ENCODE measurements around the gene ZNF83. TPM values are rescaled to one million over a fixed set of nuclear protein-coding genes. Genes with fewer than 3 reads are reported as not detected.

Gene ZNF83
- total and polyA plus RNA-seq, 2 of the 4 experiments (the other 2 are of a cell fraction) = 32.9 to 36.9 TPM

GRCh38 chr19:52639996-52640395 is 1.8 kb upstream of the ZNF83 start:
- ChIA-PET CTCF (no interaction called here), POLR2A (ENCODE audit: unreplicated experiment) (no interaction called here)
- H3K79me1 ChIP-seq (ENCODE audit: low read depth in 1 of 2, low read length in 2 of 2) = peaks cover 13 to 14% of the 10 kb centered on the region in 2 experiments
- H4K20me1 ChIP-seq (ENCODE audit: insufficient read depth, low read length) = no peaks in the 10 kb centered on the region
- no peak overlapping the region for H2BK20ac ChIP-seq (ENCODE audit: low read depth, low read length)
- in situ Hi-C loops (cut with MboI; ENCODE audit: low sequenced_read_pairs) (no loop called here), intact Hi-C loops (cut with micrococcal nuclease) (loop anchor here (2.0 kb wide), 1 partner anchor 51 kb away; no protein-coding TSS in a partner anchor), dilution Hi-C loops (cut with HindIII; ENCODE audit: low sequenced_read_pairs, unreplicated experiment) (no loop called here)
- H3K4me3 ChIP-seq (ENCODE audit: insufficient read depth, low read depth, low read length) = no peak overlapping the region
- H2BK120ac ChIP-seq (ENCODE audit: low read depth, low read length) = no peak overlapping the region
- TF ChIP-seq RAD21 (IDR thresholded peaks at IDR 0.05; ENCODE audit: low read length) (no peak), MAZ (IDR thresholded peaks at IDR 0.05; ENCODE audit: borderline replicate concordance, low read depth, low read length) (no peak), CTCF (conservative IDR thresholded peaks at IDR 0.05; ENCODE audit: low read depth, low read length) (no peak)
- no peak overlapping the region for H3K14ac ChIP-seq (replicated peaks; ENCODE audit: low read depth, low read length)
- no peak overlapping the region for H4K5ac ChIP-seq (ENCODE audit: low read depth, low read length)
- H3K27ac ChIP-seq (ENCODE audit: insufficient read depth, low read length) = no peak overlapping the region
- no peak overlapping the region for H3K4ac ChIP-seq (ENCODE audit: low read depth, low read length)
- no CpG with 5 or more reads among the region's 10 CpGs for WGBS, 2 experiments (ENCODE audit: extremely low coverage in 2 of 2, insufficient read length in 1 of 2)
- peaks cover 3% of the 10 kb centered on the region; the same call in 1 of the 2 replicates for H3K4me1 ChIP-seq (ENCODE audit: control insufficient read depth, insufficient read depth, low read length)
- H3K23ac ChIP-seq (ENCODE audit: low read depth, low read length) = no peak overlapping the region
- H2AK9ac ChIP-seq (replicated peaks; ENCODE audit: low read depth, low read length, poor library complexity) = no peak overlapping the region
- no peak overlapping the region for H3K4me2 ChIP-seq (ENCODE audit: low read depth, low read length)
- H3K27me3 ChIP-seq (ENCODE audit: control insufficient read depth, insufficient read depth, low read length) = no peaks in the 10 kb centered on the region
- H3K18ac ChIP-seq (ENCODE audit: low read depth, low read length) = no peak overlapping the region
- ATAC-seq (ENCODE audit: low read depth) (no peak), DNase-seq (no peak)
- no peak overlapping the region for H2AFZ ChIP-seq (replicated peaks; ENCODE audit: low read length, poor library complexity)
- no peak overlapping the region for H4K91ac ChIP-seq (ENCODE audit: insufficient read depth, low read depth, low read length)
- H3K9me1 ChIP-seq (ENCODE audit: insufficient read depth, low read length) = no peaks in the 10 kb centered on the region
- H2AK5ac ChIP-seq (ENCODE audit: low read depth, low read length) = no peak overlapping the region
- no peaks in the 10 kb centered on the region; the same call in 1 of the 2 replicates for H3K36me3 ChIP-seq (ENCODE audit: control insufficient read depth, insufficient read depth, low read length)
- no peak overlapping the region for H2BK15ac ChIP-seq (ENCODE audit: low read depth, low read length)
- H4K8ac ChIP-seq (ENCODE audit: low read depth in 2 of 2, low read length in 2 of 2) = no peak overlapping the region
- no peaks in the 10 kb centered on the region for H3K9me3 ChIP-seq (ENCODE audit: control insufficient read depth, insufficient read depth, low read length)
- H3K56ac ChIP-seq (ENCODE audit: extremely low read depth, insufficient read depth, low read length) = no peak overlapping the region
- no peak overlapping the region for H3K9ac ChIP-seq (ENCODE audit: low read depth, low read length)
- H2BK5ac ChIP-seq (ENCODE audit: low read depth, low read length, poor library complexity, severe bottlenecking) = no peak overlapping the region
- BruUV-seq (replicated peaks) = no TSS peak
